HG03432 (cell line): ENCODE results near the gene ZNF526.
"Not testable (repeated sequence)": the region's sequence is repeated elsewhere in the genome, so short reads cannot be mapped to it uniquely, and the experiment has no call there.

ENCODE experiments used
- ATAC-seq: cut with Tn5 transposase; IDR thresholded peaks from one replicate; pipeline ENCODE4 v1.9.1; 2021; ENCODE audit warnings: mild to moderate bottlenecking, moderate library complexity; ENCODE audit not compliant: unreplicated experiment

ZNF526 gene

DNA sequence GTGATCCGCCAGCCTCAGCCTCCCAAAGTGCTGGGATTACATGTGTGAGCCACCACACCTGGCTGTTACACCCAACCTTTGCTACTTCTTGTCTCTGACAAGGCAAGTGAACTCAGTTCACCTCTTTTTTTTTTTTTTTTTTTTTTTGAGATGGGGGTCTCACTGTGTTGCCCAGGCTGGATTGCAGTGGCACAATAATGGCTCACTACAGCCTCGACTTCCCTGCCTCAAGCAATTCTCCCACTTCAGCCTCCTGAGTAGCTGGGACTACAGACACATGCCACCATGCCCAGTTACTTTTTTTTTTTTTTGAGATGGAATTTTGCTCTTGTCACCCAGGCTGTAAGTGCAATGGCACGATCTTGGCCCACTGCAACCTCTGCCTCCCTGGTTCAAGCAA is 37.7 kb downstream of the ZNF526 start:
- not testable (repeated sequence) for ATAC-seq

DNA sequence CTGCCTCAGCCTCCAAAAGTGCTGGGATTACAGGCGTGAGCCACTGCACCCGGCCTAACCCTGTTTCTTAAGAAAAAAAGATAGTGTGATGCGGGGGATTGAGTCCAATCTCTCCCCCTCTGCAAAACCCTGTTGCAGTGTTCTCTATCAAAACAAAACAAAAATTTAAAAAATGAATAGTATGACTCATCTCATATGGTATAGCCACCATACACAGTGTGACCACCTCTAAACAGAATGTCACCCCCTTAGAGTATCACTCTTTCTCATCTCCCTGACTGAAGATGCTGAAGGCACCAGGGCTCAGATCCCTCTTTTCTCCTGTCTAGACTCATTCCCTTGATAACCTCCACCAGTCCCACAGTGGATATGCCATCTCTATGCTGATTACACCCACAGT is 41.7 kb downstream of the ZNF526 start:
- ATAC-seq = no peak

DNA sequence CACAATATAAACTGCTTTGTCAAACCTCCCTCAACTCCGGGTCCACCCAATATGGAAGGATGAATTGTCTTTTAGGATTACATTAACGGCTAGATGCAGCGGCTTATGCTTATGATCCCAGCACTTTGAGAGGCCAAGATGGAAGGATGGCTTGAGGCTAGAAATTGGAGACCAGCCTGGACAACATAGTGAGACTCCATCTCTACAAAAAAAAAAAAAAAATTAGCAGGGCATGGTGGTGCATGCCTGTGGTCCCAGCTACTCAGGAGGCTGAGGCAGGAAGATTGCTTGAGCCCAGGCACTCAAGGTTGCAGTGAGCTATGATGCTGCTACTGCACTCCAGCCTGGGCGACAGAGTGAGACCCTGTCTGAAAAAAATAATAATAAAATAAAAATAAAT is 46.0 kb downstream of the ZNF526 start:
- not testable (repeated sequence) for ATAC-seq

DNA sequence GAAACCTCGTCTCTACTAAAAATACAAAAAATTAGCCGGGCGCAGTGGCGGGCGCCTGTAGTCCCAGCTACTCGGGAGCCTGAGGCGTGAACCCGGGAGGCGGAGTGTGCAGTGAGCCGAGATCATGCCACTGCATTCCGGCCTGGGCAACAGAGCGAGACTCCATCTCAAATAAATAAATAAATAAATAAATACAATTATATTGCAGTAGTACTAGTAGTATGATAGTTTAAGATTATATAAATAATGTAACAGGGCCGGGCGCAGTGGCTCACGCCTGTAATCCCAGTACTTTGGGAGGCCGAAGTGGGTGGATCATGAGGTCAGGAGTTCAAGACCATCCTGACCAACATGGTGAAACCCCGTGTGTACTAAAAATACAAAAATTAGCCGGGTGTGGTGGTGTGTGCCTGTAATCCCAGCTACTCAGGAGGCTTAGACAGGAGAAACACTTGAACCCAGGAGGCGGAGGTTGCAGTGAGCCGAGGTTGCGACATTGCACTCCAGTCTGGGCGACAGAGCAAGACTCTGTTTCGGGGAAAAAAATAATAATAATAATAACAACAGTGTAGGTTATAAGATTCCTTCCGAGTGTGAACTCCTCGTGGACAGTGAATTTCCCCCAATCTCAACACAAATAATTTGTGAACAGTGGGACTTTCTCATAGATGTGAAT is 47.0 kb downstream of the ZNF526 start:
- ATAC-seq = not testable (repeated sequence)

DNA sequence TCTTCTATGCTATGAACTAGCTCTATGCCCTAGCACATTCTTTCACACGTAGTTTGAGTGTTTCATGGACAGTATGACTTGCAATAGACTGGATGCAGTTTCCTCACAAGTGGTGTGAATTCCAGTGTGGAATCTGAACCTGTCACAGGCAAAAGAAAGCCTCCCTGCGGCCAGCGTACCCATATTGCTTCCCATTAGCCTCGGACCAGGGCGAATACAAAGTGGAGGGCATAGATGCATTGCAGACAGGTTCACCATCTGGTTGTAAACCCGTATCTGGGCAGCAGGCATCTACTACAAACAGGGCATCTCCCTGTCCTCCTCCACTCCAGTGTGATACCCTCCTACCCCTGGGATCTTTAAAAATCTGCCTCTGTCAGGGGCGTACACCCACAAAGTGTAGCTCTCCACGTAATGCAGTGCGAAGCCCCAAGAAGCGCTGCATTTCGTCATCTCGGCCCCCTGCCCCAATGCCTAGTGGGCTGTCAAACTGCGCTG is 47.6 kb downstream of the ZNF526 start:
- no peak for ATAC-seq

DNA sequence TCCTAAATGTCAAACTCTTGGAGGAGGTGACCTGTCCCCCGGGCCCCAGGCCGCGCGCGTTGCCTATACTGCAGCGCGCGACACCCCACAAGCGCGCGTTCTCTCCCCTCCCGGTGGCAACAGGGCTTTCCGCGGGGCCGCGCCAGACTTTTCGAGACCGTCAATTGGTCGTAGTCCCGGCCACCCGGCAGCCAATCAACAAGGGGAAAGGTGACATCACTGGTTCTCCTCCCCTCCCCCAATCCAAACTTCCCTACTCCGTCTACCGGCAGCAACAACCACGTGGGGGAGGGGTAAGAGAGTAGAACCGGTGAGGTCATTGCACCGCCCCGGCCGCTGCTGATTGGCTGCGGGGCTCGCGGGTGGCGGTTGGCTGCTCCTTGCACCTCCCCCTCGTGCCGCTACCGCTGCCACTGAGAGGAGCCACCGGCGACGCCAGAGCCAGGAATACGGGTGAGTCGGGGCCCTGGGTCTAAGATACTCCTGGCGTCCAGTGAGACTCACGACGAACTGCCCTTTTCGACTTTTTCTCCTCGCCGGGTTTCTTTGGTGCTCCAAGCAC is 48.1 kb downstream of the ZNF526 start:
- ATAC-seq = peak; percentile 60

DNA sequence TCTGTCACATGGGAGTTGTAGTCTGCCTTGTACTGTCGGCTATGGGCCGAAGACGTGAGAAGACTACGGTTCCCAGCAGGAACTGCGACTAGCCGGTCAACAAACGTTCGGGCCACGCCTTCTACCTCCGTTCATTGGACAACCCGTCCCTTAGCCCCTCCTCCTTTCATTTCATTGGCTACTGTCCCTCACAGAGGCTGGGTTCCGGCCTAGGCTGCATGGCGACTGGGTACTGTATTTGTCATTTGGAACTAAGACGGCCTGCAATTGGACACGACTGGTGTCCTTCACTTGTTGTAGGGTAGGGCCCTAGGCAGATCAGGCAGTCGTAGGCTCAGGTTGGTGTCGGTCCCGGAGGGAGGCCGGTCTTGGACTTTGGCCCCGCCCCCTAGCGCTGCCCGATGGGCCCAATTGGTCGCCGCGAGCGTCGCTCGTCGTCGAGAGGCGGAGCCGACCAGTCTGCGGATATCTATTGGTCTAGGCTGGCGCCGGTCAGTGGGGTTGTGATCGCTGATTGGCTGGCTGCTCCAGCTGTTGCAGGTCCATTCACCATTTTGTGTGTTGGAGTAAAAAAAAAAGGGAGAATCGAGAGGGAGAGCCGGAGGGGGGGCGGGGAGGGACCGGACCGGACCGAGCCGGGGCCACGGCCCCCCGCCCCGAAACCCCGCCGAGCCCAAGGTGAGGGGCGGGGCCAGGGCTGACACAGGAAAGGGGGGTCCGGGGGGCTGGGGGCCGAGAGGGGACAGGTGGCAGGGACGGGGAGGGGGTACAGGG is 48.8 kb downstream of the ZNF526 start, which contains the start of gene CIC:
Gene CIC (plus strand): TSS at position 549 of the 774 bp plus-strand sequence. CDS start 2,532 bp downstream, outside the sequence.
- peak; percentile 74 for ATAC-seq

DNA sequence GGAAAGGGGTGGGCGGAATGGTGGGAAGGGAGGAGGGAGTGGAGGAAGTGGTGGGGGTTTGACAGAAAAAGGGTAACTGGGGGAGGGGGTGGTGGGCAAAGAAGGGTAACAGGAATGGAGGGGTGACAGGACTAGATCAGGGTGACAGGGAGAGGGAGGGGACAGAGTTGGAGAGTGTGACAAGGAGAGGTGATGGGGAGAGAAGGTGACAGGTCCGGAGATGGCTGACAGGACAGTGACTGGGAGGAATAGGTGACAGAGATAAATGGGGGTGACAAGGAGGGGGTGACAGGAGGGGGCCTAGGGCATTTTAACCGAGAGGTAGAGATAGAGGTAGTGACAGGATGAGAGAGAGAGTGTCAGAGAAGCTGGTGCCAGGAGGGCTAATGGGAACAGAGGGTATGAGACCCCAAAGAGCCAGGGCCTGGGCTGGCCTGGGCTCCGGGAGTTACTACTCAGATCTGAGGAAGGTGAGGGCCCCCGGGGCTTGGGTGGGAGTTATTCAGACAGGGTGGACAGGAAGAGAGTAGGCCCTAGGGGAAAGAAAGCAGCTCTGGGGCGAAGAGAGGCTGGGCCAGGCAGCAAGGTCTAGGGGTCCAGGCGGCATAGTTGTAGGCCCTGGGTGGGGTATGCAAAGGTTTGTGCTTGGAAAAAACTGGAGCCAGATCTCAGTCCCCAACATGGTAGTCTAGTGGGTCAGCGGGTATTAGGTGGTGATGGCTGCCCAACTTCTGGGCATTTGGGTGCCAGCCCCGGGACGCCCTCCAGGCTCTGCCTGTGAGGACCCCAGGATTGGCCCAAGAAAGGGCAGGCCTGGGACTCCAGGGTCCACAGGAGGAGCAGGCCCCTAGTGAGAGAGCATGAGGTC is 49.6 kb downstream of the ZNF526 start:
- ATAC-seq = no peak

DNA sequence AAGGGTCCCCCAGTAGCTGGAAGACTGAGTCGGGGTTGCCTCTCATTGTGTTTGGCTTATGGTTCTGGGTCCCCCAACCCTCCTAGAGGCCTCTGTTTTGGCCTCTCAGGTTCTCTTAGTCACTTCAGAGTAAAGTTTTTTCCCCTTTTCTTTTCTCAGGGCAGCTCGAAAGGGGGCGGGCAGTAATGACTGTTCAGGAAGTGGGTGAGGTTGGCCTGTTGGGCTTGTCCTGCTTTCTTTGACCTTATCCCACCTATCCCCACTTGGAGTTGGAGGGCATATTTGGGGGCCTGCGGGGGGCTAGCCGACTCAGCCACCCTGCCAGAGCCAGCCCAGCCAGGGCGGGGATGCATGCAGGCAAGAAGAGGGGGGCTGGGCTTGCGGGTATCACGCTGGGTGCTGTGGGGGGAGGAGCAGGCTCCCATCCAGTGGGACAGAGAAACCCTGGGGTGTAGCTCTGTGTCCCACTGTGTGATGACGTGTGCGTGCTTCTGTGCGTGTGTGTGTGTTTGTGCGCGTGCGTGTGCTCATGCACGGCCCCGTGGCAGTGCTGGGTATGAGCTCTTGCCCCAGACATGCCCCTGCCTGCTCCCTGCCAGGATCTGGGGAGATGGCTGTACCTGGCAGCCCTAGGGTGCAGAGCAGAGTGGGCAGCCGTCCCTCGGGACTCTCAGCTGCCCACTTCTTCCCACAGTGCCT is 50.4 kb downstream of the ZNF526 start:
- ATAC-seq = no peak

DNA sequence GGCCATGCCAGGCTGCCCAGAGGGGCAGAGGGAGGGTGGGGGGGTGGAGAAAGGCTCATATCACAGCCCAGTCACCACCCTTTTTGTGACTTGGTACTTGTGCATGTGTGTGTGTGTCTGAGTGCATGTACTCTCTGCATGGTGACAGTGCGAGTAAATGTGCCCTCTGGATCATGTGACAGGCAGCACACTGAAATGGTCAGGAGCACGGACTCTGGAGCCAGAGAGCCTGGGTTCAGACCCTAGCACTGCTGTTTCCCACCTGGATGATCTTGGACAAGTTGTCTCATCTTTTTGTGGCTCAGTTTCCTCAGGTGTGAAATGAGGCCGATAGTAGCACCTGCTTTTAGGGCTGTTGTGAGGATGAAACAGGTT is 50.9 kb downstream of the ZNF526 start:
- no peak for ATAC-seq

DNA sequence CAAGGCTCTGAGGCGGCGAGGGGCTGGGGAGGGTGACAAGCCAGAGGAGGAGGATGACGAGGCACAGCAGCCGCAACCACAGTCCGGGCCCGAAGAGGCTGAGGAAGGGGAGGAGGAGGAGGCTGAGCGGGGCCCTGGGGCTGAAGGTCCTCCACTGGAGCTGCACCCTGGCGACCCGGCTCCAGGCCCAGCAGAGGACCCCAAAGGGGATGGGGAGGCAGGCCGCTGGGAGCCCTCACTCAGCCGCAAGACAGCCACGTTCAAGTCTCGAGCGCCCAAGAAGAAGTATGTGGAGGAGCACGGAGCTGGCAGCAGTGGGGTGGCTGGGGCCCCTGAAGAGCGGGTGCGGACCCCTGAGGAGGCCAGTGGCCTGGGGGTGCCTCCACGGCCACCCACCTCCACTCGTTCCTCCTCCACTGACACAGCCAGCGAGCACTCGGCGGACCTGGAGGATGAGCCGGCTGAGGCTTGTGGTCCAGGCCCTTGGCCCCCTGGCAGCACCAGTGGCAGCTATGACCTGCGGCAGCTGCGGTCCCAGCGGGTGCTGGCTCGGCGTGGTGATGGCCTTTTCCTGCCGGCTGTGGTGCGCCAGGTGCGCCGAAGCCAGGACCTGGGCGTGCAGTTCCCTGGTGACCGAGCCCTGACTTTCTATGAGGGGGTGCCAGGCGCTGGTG is 51.9 kb downstream of the ZNF526 start:
- no peak for ATAC-seq

DNA sequence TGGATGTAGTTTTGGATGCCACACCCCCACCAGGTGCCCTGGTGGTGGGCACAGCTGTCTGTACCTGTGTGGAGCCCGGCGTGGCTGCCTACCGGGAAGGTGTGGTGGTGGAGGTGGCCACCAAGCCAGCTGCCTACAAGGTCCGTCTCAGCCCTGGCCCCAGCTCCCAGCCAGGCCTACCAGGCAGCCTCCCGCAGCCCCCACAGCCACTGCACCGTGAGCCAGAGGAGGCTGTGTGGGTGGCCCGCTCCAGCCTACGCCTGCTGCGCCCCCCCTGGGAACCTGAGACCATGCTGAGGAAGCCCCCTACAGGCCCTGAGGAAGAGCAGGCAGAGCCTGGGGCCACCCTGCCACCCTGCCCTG is 52.4 kb downstream of the ZNF526 start:
- no peak for ATAC-seq

DNA sequence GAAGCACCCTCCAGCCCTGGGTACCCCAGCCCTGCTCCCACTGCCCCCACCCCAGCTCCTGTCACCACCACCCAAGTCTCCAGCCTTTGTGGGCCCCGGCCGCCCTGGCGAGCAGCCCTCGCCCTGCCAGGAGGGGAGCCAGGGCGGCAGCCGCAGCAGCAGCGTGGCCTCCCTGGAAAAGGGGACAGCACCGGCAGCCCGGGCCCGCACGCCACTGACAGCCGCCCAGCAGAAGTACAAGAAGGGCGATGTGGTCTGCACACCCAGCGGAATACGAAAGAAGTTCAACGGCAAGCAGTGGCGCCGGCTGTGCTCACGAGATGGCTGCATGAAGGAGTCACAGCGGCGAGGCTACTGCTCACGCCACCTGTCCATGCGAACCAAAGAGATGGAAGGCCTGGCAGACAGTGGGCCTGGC is 52.9 kb downstream of the ZNF526 start:
- ATAC-seq = no peak

DNA sequence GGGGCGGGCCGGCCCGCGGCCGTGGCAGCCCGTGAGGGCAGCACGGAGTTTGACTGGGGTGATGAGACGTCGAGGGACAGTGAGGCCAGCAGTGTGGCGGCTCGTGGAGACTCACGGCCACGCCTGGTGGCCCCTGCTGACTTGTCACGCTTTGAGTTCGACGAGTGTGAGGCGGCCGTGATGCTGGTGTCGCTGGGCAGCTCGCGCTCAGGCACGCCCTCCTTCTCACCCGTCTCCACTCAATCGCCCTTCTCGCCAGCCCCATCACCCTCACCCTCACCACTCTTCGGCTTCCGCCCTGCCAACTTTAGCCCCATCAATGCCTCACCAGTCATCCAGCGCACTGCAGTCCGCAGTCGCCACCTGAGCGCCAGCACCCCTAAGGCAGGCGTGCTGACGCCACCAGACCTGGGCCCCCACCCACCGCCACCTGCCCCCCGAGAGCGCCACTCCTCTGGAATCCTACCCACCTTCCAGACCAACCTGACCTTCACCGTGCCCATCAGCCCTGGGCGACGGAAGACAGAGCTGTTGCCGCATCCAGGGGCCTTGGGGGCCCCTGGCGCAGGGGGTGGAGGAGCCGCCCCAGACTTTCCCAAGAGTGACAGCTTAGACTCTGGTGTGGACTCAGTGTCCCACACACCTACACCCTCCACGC is 53.4 kb downstream of the ZNF526 start:
- no peak for ATAC-seq

DNA sequence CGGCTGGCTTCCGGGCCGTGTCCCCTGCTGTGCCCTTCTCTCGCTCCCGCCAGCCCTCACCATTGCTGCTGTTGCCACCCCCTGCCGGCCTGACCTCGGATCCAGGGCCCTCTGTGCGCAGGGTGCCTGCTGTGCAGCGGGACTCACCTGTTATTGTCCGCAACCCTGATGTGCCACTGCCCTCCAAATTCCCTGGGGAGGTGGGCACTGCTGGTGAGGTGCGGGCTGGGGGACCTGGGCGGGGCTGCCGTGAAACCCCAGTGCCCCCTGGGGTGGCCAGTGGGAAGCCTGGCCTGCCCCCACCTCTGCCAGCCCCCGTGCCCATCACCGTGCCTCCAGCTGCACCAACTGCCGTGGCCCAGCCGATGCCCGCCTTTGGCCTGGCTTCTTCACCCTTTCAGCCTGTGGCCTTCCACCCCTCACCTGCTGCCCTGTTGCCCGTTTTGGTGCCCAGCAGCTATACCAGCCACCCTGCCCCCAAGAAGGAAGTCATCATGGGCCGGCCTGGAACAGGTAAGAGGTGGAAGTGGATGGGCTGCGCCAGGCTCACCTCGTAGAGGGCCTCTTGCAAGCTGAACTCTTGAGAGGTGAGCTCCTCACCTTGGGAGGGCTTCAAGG is 54.1 kb downstream of the ZNF526 start:
- no peak for ATAC-seq

DNA sequence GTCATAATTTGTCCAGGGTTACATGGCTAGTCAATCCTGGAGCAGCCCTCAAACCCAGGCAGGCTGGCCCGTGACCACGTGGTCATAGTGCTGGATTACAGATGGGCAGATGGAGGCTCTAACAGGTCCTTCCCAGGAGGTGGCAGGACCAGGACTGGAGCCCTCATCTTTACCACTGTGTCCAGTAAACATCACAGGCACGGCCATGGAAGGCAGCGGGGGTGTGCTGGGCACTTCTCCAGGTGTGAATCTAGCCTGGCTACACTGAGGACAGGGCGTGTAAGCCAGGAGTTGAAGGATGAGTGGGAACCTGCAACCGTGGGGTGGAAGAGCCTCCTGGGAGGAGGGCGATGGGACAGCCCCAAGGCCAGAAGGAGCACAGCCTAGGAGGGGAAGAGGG is 55.0 kb downstream of the ZNF526 start:
- no peak for ATAC-seq

DNA sequence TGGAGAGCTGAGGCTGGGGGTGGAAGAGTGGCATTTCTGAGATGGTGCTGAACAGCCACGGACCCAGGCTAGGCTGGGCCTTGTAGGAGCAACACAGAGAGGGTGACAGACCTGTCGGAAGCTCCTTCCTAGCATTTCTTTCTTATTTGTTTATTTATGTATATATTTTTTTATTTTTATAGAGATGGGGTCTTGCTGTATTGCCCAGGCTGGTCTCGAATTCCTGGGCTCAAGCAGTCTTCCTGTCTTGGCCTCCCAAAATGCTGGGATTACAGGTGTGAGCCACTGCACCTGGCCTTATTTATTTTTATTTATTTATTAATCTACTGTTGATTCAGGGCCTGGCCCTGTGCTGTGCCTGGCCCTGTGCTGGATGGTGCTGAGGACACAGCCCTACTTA is 55.4 kb downstream of the ZNF526 start:
- no peak for ATAC-seq

DNA sequence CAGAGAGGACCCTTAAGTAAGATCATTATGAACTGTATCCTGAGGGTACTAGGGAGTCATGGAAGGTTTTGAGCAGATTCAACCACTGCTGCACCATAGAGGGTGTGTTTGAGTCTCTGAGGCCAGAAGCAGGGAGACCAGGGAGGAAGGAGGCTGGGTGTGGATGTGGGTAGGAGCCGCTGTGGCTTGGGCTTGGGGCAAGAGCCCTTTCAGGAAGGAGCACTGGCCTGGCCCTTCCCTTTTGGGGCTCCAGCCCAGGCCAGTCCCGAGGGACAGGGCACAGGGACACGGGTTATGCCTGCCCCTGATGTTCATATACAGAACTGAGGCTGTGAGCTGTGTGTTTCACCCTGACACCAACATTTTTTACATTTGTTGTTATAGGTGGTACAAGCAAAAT is 56.2 kb downstream of the ZNF526 start:
- no peak for ATAC-seq

DNA sequence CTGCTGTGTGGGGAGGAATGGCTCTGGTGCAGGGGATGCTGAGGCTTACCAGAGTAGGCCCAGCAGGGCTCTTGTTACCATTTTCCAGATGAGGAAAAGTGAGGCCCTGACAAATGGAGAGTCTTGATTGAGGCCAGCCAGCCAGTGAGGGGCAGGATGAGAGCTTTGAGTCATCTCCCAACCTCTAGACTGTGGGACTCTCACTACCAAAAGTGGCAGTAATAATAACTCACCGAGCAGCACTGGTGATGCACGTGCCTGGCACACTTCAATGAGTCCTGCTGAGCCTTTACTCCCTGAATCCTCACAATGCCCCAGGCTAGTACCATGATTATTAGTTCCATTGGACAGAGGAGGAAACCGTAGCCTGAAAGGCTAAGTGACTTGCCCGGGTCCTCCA is 56.7 kb downstream of the ZNF526 start:
- ATAC-seq = no peak
